ENCODE data around the gene USP47.

Gene USP47

DNA sequence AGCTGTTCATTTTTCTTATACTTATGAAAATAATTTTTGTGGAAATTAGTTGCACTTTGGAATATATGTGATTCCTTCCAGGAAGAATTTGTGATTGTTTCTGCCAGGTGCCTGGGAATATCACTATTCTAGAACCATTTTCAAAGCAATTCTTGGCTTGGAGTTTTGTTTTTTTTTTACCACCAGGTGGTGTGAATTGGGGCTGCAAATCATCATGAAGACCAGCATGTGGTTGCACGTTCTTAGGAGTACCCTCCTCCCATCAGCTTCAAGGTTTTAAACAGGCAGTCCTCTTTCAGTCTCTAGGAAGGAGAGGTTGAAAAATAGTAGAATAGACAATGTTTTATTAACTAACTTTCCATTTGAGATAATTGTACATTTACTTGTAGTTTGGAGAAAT lies 25.9 kb downstream of the USP47 start:
- no peak for DNase-seq (ENCODE audit: low spot score)

GRCh38 chr11:11871991-11872401 lies 30.2 kb downstream of the USP47 start:
- DNase-seq (ENCODE audit: low spot score): no peak

- peak; percentile 11 for DNase-seq (ENCODE audit: low spot score)
These were observed 34.7 kb downstream of the USP47 start for GRCh38 chr11:11876458-11876857.

DNA sequence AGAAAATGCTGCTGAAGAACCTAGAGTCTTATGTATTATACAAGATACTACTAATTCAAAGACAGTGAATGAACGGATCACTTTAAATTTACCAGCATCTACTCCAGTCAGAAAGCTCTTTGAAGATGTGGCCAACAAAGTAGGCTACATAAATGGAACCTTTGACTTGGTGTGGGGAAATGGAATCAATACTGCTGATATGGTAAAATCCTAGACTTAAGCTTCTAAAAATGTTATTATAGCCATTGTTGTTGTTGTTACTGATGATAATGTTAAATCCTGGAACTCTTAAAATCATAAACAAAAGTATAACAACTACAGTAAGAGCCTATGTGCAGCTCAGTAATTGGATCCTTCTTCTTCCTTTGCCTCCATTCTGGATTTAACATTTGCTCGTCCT lies 38.4 kb downstream of the USP47 start:
- no peak for DNase-seq (ENCODE audit: low spot score)

DNA sequence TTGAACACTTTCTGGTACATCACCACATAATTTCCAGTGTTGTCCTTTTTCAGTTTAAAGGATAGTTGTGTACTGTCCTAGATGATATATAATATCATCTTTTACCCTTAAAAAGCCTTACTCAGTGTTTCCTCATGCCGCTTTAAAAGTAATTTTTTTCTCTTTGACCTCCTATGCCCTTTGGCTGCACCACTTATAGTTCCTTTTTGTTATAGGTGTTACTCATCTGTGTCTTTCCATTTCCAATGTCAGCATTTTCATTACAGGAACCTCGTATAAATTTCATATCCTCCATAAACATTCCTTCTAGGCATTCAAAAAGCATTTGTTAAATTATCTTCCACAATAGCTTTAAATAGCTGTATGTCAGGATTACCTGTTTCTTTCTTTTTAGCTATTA lies 40.8 kb downstream of the USP47 start:
- DNase-seq (ENCODE audit: low spot score): no peak

- DNase-seq (ENCODE audit: low spot score): no peak
These were observed 42.6 kb downstream of the USP47 start for GRCh38 chr11:11884351-11884750.

GRCh38 chr11:11884774-11885481 lies 43.2 kb downstream of the USP47 start:
- DNase-seq (ENCODE audit: low spot score): no peak

GRCh38 chr11:11894486-11894885 lies 52.7 kb downstream of the USP47 start:
- DNase-seq (ENCODE audit: low spot score): no peak

- no peak for DNase-seq (ENCODE audit: low spot score)
These were observed 53.9 kb downstream of the USP47 start for GRCh38 chr11:11895672-11896071.

- DNase-seq (ENCODE audit: low spot score): no peak
These were observed 56.9 kb downstream of the USP47 start for GRCh38 chr11:11898648-11899047.

GRCh38 chr11:11899401-11899800 lies 57.6 kb downstream of the USP47 start:
- no peak for DNase-seq (ENCODE audit: low spot score)

DNA sequence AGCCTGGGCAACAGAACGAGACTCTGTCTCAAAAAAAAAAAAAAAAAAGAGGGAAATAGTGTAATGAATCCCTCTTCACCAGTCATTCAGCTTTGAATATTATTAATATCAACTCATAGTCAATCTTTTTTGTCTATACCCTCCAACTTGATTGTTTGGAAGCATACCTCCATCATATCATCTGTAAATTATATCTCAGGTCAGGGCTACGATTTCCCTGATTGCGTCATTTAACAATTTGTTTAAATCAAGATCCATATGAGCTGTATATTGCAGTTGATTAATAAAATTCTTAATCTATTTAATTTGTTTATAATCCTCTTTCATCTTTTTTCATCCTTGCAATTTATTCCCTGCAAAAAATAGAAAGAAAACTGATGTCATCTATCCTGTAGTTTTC lies 60.2 kb downstream of the USP47 start:
- no peak for DNase-seq (ENCODE audit: low spot score)

DNA sequence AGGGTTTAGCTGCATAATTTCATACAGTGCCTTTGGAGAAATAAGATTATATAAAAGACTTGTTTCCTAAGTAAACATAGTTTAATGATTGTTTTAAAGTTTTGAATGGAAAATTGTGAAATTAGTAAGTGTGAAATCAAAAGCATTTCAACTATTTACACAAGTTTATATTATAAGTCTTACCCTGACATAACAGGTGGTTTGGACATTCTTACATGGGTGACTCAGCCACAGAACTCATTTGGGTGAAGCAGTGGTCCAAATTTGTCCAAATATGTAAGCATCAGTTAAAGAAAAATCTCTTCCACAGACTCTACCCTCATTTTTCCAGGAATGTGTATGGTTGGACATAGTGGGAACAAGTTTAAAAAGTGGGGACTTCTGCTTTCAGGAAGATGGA lies 68.0 kb downstream of the USP47 start:
- DNase-seq (ENCODE audit: low spot score): no peak

DNA sequence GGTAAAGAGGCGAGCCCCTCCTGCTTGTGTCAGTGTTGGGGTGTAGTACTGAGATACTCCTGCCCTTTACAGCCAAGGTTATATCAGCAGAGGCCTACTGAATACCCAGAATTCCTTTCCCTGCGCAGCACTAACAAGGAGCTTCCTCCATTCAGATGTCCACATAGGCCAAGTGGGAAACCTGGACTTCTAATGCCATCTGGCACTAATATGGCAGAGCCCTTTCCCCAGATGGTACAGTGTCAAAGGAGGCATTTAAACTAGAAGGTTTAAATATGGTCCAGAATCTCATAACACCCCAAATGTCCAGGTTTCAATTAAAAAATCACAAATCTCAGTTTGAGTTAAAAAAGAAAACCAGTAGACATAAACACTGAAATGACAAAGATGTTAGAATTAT lies 68.8 kb downstream of the USP47 start:
- DNase-seq (ENCODE audit: low spot score): no peak

- no peak for DNase-seq (ENCODE audit: low spot score)
These were observed 71.6 kb downstream of the USP47 start for GRCh38 chr11:11913395-11913794.

DNA sequence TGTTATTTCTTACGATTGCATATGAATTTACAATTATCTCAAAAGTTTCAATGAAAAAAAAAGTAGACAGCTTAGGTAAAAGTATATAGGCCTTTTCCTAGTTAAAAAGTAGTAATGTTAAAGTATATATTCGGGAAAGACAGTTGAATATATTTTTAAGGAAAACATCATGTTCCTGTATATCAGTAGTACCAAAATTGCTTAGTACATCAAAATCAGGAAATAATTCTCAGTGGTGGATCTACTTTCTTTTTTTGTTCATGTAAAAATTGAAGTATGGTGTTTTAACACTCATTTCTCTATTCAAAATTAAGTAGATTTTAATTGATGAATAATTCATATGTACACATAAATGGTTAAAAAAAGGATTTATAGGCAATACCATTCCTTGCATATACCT lies 73.9 kb downstream of the USP47 start:
- DNase-seq (ENCODE audit: low spot score): no peak

DNA sequence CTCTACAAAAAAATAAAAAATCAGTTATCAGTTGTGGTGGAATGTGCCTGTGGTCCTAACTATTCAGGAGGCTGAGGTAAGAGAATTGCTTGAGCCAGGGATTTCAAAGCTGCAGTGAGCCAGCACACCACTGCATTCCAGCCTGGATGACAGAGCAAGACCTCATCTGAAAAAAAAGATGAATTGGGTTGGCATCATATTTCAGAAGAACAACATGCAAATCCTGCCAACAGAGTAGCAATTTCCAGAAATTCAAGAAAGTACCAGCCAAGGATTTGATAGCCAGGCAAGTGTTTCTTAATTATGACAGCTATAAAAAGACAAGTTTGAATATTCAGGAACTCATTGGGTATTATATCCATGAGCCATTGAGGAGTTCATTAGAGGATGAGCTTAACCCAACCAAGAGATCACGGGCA lies 75.2 kb downstream of the USP47 start:
- no peak for DNase-seq (ENCODE audit: low spot score)

DNA sequence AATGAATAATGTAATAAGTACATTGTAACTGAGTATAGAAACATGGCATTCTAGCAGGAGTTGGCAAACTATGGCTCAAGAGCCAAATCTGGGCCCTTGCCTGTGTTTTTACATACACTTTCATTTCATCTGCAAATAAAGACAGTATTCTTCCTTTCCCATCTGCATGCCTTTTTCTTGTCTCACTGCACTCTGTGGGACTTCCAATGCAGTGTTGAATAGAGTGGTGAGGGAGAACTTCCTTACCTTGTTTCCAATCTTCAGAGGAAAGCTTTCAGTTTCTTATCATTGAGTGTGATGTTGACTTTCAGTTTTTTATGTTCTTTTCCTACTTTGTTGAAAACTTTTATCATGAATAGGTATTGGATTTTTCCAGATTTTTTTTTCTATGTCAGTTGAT lies 82.1 kb downstream of the USP47 start:
- no peak for DNase-seq (ENCODE audit: low spot score)

DNA sequence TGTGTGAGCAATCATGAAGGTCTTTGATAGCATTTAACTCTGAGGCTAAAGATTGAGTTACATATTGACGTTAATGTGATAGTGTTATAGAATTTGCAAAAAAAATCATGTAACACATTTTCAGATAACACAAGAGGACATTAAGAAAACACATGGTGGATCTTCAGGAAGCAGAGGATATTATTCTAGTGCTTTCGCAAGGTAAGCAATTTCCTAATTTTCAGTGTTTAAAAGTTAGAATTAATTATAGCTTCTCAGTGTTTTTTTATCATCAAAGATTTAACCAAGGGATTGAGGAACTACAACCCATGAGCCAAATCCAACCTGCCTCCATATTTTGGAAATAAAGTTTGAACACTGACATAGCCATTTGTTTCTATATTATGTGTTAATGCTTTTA lies 88.1 kb downstream of the USP47 start:
- no peak for DNase-seq (ENCODE audit: low spot score)

DNA sequence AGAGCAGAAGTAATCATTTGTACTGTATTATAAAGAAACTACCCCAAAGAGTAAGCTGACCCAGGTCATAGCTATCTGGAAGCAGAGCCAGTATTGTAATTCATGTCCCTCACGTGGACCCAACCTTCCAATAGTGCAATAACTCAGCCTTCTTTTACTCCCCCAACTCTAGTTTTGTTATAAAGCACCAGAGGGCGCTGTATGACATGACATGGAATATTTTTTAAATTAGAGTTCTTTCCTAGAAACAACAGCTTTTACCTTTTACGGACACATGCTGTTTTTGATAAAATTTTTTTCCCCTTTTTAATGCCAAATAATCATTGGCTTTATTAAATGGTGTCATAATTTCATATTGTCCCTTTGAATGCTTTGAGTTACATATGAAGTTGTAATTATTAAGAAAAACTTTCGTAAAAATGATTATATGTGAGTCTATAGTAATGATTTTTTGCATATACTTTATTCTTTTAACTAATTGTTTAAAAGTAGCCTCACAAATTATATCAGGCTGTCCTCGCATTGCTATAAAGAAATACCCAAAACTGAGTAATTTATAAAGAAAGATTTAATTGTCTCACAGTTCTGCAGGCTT lies 89.8 kb downstream of the USP47 start:
- peak; percentile 28 for DNase-seq (ENCODE audit: low spot score)

GRCh38 chr11:11935536-11935935 lies 93.8 kb downstream of the USP47 start:
- no peak for DNase-seq (ENCODE audit: low spot score)

DNA sequence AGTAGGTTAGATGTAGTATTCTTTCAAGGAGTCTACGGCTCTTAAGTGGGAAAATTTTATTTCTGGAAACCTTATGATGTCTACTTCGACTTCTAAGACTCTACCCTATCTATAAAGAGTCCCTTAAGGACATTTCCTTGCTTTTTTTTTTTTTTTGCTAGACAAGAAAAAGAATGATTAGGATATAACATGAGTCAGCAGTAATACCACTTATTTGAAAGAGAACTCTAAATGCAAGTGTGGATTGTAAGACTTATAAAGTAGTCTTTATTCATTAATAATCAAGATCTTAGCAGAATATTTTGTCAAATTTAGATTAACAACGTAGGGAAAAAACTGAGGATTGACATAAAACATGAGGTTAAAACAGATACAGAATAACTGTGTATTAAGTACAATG lies 95.7 kb downstream of the USP47 start:
- no peak for DNase-seq (ENCODE audit: low spot score)

- DNase-seq (ENCODE audit: low spot score): no peak
These were observed 96.2 kb downstream of the USP47 start for GRCh38 chr11:11937957-11938356.

DNA sequence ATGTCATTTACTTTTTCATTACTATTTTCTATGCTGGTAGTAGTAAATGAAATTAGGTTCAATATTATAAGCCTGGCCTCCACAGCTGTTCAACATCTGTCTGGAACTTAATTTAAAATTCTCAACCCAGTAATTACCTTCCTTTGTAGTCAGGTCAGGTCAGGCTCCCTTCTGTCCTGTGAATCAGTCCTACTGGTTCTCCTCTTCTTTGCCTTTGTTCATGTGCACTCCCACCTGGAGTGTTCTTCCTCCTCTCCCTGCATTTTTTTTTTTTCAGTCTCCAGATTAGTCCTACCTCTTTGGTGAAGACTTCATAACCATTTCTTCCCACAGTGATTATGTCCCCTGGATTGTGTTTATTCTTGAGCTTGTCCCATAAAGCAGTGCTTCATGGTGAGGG lies 98.8 kb downstream of the USP47 start:
- no peak for DNase-seq (ENCODE audit: low spot score)

All from HuH-7 (cell line).